ENCODE results near the gene R3HDM4.
"Not testable (repeated sequence)": the region's sequence is repeated elsewhere in the genome, so short reads cannot be mapped to it uniquely, and the experiment has no call there.

DNA sequence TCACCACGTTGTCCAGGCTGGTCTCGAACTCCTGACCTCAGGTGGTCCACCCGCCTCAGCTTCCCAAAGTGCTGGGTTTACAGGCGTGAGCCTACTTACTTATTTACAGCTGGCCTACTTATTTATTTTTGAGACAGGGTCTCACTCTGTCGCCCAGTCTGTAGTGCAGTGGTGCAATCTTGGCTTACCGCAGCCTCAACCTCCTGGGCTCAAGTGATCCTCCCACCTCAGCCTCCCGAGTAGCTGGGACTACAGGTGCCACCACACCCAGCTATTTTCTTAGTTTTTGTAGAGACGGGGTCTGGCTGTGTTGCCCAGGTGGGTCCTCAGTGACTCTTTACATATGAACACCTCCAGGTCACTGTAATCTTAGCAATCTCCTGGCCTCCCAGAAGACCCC, 63.8 kb downstream of the R3HDM4 start:
- TF ChIP-seq, protein P1, sequence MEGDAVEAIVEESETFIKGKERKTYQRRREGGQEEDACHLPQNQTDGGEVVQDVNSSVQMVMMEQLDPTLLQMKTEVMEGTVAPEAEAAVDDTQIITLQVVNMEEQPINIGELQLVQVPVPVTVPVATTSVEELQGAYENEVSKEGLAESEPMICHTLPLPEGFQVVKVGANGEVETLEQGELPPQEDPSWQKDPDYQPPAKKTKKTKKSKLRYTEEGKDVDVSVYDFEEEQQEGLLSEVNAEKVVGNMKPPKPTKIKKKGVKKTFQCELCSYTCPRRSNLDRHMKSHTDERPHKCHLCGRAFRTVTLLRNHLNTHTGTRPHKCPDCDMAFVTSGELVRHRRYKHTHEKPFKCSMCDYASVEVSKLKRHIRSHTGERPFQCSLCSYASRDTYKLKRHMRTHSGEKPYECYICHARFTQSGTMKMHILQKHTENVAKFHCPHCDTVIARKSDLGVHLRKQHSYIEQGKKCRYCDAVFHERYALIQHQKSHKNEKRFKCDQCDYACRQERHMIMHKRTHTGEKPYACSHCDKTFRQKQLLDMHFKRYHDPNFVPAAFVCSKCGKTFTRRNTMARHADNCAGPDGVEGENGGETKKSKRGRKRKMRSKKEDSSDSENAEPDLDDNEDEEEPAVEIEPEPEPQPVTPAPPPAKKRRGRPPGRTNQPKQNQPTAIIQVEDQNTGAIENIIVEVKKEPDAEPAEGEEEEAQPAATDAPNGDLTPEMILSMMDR (IDR thresholded peaks at IDR 0.05): not testable (repeated sequence)
- TF ChIP-seq BHLHE40 (IDR thresholded peaks at IDR 0.05; ENCODE audit: low read depth, low read length); SMC3 (IDR thresholded peaks at IDR 0.05); NFE2L2 (conservative IDR thresholded peaks at IDR 0.05; ENCODE audit: low read length); POLR2AphosphoS2 (conservative IDR thresholded peaks at IDR 0.05; ENCODE audit: low read length); TP53 (CRISPR knock-in tag; IDR thresholded peaks at IDR 0.05); JUNB (IDR thresholded peaks at IDR 0.05); FOXS1 (CRISPR knock-in tag; IDR thresholded peaks at IDR 0.05); POLR2A (IDR thresholded peaks at IDR 0.05; ENCODE audit: low read length); EP300 (IDR thresholded peaks at IDR 0.05): not testable (repeated sequence)
- TF ChIP-seq, protein P2, sequence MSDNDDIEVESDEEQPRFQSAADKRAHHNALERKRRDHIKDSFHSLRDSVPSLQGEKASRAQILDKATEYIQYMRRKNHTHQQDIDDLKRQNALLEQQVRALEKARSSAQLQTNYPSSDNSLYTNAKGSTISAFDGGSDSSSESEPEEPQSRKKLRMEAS (IDR thresholded peaks at IDR 0.05): not testable (repeated sequence)

Measured in A549 (cell line).